GM19324 (cell line): ENCODE results near the gene JADE2.

Experiments
- ATAC-seq: cut with Tn5 transposase; IDR thresholded peaks from one replicate; pipeline ENCODE4 v1.9.1; 2021; ENCODE audit warnings: mild to moderate bottlenecking, moderate library complexity; ENCODE audit not compliant: unreplicated experiment, low FRiP score

The JADE2 gene

DNA sequence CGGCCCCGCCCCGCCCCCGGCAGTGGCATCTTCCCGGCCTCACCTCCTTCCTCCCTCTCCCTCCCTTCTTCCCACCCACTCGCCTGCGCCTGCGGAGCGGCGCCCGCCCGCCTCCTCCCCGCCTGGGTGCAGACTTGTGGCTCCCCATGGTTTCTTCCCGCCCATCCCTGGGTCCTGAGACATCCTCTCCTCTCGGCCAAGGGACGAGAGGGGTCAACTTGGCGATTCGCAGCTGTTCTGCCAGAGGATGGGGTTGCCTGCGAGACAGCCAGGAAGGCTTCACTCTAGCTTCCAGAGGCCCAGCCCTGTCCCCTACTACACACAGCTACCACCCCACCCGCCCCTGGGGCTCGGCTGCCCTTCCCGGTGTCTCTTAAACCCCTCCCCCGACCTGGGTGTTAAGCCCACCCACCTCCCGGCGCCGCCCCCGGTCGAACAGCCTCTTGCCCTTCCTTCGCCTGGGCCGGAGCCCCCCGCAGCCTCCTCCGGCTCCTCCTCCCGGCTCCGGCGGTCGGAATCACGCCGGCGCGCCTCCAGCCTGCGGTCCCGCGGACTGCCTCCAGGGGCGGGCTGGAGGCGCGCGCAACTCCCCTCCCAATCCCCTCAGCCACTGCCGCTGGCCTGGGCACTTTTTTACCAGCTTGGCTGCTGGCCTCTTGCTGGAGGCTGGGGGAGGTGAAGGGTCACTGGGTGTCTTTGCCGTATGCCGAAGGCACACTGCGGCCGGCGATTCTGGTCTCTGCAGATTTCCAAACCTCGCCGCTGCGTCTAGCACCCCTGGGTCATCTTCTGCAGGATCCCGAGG, 1.9 kb downstream of the JADE2 start:
- peak; percentile 34 for ATAC-seq

GRCh38 chr5:134527961-134528424, 2.5 kb downstream of the JADE2 start:
- no peak for ATAC-seq

- ATAC-seq = no peak
Measured at GRCh38 chr5:134528556-134528955, 3.1 kb downstream of the JADE2 start.

- ATAC-seq = no peak
Measured at GRCh38 chr5:134529460-134529859, 4.0 kb downstream of the JADE2 start.

DNA sequence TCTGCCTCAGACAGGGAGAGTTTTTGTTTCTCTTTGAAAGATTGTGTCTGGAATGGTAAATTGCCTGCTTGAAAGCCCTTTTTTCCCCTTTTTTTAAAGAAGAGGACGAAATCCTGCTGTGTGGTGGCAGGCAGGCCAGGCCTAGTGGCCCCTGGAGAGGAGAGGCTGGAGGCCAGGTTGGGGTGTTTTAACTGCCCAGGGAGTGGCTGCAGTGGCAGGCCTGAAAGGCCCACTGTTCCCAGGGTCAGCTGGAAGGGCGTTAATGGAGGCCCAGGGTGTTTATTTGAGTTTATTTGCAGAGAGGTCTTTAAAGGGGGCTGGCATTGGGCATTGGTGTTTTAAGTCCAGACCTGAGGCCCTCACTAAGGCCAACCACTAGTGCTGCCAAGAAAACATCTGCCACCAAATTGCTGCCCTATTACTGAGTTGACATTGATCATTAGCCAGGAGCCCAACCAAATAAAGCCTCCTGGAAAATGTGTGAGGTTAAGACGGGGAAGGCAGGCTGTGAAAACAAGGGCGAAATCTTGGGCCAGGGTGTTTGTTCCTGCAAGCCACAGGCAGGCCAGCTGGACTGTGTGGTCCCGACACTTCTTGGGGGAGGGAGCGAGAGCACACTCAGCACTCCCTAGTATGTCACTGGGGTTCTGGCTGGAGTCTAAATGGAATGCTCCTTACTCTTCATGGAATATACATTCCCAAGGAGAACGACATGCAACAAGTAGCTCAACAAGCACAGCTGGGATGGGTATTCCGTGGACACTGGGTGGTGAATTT, 5.0 kb downstream of the JADE2 start:
- ATAC-seq = no peak

- ATAC-seq = no peak
Measured at GRCh38 chr5:134533115-134533815, 7.8 kb downstream of the JADE2 start.

DNA sequence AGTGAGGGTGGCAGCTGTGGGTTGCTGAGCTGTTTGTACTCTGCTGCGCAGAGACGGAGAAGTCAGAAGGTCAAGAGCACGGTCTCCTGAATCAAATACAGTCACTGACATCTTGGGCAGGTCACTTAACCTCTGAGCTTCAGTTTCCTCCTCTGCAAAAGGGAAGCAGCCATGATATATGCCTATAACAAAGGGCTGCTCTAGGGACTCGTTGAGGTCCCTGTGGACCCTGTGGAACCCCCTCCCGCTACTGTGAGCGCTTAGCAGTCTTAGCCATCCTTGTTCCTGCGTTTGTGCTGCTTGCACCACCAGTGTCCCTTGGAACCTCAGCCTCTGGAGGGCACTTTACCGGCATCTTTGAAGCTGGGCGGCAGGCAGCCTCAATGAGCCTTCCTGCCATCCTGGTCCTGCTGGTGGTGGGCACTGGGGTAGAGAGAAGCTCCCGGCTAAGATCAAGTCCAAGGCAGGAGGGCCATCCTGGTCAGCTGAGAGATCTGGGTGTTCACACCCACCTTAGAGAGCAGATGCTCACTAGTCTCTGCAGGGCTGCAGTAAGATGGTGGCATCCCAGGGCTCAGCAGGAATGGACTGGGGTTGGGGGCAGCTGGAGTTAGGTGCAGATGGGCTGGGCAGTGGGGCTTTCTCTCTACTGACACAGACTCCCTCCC, 8.7 kb downstream of the JADE2 start:
- no peak for ATAC-seq

DNA sequence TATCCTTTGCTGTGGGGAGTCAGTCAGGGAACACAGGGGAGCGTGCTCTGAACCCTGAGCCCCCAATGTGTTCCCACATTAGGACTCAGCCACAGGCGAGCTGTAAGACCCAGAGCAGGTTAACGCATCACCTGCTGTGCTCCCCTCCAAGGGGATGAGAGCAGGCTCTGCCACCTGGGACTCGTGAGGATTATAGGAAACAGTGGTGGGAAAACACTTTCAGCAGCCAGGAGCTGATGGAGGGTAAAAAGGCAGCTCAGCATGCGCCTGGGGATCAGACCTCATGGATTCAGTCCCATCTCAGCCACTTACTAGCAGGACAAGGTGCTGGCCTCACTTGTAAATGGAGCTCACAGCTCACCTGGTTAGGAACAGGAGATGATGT, 9.2 kb downstream of the JADE2 start:
- ATAC-seq = no peak

DNA sequence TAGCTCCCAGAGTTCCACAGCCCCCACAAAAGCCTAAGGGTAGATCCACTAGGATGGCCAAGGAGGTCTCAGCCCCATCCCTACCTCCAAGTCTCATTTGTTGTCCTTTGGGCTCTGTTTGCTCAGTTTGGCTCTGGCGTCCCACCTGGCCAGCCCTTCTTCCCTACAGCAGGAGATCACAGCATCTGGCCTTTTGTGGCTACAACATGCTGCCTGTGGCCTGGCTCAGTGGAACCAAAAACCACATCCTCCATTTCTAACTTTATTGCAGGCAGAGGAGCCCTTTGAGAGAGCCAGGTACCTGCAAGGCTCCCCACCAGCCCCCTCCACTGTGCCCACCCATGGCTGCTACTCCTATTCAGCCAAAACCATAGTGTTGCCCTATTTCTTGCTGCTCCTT, 11.4 kb downstream of the JADE2 start:
- ATAC-seq = no peak

- no peak for ATAC-seq
Measured at GRCh38 chr5:134537297-134537696, 11.8 kb downstream of the JADE2 start.

DNA sequence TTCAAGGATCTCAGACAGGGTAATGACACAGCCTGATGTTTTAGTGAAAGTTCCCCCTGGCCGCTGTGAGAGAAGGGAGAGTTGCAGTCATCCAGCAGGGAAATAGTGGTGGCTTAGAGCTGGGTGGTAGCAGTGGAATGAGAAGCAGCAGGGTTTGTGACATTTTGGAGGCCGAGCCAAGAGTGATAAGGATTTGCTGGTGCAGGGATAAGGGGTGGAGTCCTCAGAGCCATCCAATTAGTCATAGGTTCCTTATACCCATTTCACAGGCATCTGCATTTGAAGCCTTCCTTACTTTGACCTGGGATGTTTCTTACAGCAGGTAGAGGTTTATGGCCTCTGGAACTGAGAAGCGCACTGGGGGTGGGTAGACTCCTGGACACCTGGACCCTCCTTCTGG, 12.8 kb downstream of the JADE2 start:
- ATAC-seq = no peak

GRCh38 chr5:134539732-134540131, 14.3 kb downstream of the JADE2 start:
- ATAC-seq = no peak

GRCh38 chr5:134540747-134541733, 15.6 kb downstream of the JADE2 start:
- ATAC-seq = no peak

- ATAC-seq = no peak
Measured at GRCh38 chr5:134541736-134542376, 16.4 kb downstream of the JADE2 start.

DNA sequence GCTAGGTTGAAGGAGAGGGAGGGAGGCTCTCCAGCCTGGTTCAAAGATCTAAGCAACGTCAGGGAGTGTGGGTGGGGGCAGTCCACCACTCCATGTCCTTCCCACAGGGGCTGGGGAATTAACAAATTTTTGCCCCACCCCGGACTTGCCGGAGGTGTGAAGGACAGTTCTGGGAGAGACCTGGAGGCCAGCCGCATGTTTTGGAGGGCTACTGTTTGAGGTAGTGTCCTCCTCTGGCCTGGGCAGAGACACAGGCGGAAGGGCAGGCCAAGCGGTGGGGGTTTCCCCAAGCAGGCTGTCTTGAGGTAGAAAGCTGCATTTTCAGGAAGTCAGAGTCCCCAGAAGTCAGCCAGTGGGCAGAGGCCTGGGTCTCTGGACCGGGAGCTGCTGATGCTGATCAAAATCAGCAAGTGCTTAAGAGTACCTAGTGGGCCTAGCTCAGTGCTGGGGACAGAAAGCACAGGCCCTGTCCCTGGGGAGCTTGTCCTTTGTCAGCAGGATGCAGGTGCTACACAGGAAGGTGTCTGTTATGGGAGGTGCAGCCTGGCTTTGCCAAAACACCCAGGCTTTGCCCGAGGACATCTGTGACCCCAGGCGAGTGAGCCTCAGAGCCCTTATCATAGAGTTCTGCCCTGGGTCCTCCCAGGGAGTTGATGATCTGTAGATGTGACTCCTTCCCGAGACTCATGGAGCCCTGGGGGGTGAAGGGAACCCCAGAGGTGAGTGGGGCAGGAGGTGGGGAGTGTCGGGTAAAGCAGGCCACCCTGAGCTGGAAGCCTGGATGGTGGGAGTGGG, 18.5 kb downstream of the JADE2 start:
- ATAC-seq = peak; percentile 56

DNA sequence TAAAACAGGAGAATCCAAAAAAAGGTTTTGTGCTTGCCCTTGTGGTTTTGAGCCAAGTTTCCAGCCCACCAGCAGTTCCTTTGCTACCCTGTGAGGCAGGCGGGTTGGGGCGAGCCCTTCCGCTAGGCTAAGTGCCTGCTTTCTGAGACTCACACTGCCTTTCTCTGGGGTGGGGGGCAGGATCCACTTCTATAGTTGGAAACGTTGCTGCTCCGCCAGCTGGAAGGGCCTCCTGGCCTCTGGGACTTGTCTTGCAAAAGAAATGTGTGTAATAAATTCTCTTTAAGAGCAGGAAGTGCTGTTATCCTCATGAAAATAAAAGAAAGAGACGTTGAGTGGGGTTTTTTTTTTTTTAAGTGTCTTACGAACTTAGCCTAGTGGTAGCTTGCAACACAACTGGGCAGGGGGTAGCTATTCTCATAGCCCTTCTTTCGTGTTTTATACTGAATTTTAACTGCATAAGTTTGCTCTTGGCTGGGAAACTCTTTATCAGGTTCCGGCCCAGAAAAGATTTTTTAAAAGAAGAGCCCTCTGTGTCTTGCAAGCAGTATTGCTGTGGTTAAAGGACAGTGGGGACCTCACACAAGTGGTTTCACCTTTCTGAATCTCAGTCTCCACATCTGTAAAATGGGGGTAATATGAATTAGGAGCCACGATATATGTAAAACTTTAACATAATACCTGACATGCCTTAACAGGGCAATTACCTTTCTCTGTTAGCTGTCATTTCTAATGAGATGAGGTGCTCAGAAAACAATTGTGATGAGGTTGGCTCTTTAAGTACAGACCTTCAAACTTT, 19.8 kb downstream of the JADE2 start:
- no peak for ATAC-seq

- no peak for ATAC-seq
Measured at GRCh38 chr5:134547066-134547465, 21.6 kb downstream of the JADE2 start.
